SU-DHL-6 (cell line): ENCODE measurements around the gene ACSF3.
"Not testable (repeated sequence)": the region's sequence is repeated elsewhere in the genome, so short reads cannot be mapped to it uniquely, and the experiment has no call there.

Experiments
- H2AFZ ChIP-seq: fragments of 200-600 bp; sonication (generic); 2 replicates; pipeline ENCODE4 v1.6.1; 2014; ENCODE audit warnings: low read depth, mild to moderate bottlenecking, moderate library complexity, mixed read lengths, antibody characterized with exemption, low read length; ENCODE audit not compliant: severe bottlenecking
- H3F3A ChIP-seq: fragments of 200-600 bp; shearing (Covaris generic); 2 replicates; pipeline ENCODE4 v1.6.0; 2016; ENCODE audit warnings: antibody characterized with exemption, mild to moderate bottlenecking; ENCODE audit not compliant: insufficient read depth
- H3K27ac ChIP-seq: fragments of 200-600 bp; sonication (generic); 2 replicates; pipeline ENCODE4 v1.5.1; 2016; ENCODE audit warnings: low read depth, mild to moderate bottlenecking, low read length, moderate library complexity, mixed read lengths
- H3K27me3 ChIP-seq: fragments of 200-600 bp; sonication (generic), shearing (Covaris generic); 2 replicates; pipeline ENCODE4 v1.6.0; 2014; ENCODE audit warnings: mild to moderate bottlenecking, low read length
- H3K36me3 ChIP-seq: fragments of 200-600 bp; sonication (generic); 2 replicates; pipeline ENCODE4 v1.6.1; 2014; ENCODE audit warnings: mild to moderate bottlenecking, low read length, mixed read lengths
- H3K4me2 ChIP-seq: fragments of 300-600, 200-600 bp; shearing (Covaris generic), sonication (generic); 2 replicates; pipeline ENCODE4 v1.6.0; 2014; ENCODE audit warnings: low read length, low read depth, mild to moderate bottlenecking; ENCODE audit not compliant: poor library complexity, severe bottlenecking
- H3K4me3 ChIP-seq: fragments of 200-600 bp; sonication (generic); 2 replicates; pipeline ENCODE4 v1.5.1; 2014; ENCODE audit warnings: antibody characterized with exemption, low read length, mild to moderate bottlenecking, mixed read lengths; ENCODE audit not compliant: insufficient read depth, poor library complexity, severe bottlenecking
- H3K79me2 ChIP-seq: fragments of 200-600 bp; sonication (generic); 2 replicates; pipeline ENCODE4 v1.6.1; 2014; ENCODE audit warnings: mild to moderate bottlenecking, low read length, moderate library complexity; ENCODE audit not compliant: insufficient read depth
- H3K9ac ChIP-seq: fragments of 200-600 bp; sonication (generic); 2 replicates; pipeline ENCODE4 v1.7.0; 2014; ENCODE audit warnings: mild to moderate bottlenecking, low read length
- H3K9me2 ChIP-seq: fragments of 200-600 bp; sonication (generic); replicated peaks from 2 replicates; pipeline ENCODE4 v1.6.1; 2014; ENCODE audit warnings: low read length; ENCODE audit not compliant: insufficient read depth
- H3K9me3 ChIP-seq: fragments of 200-600 bp; sonication (generic); 2 replicates; pipeline ENCODE4 v1.6.1; 2014; ENCODE audit warnings: low read length, mixed read lengths; ENCODE audit not compliant: insufficient read depth
- H4K20me1 ChIP-seq: fragments of 200-600 bp; sonication (generic); 2 replicates; pipeline ENCODE4 v1.6.1; 2014; ENCODE audit warnings: low read depth, mild to moderate bottlenecking, antibody characterized with exemption, low read length, moderate library complexity, mixed read lengths
- CTCF ChIP-seq: fragments of 200-600 bp; sonication (generic); IDR thresholded peaks from one replicate; pipeline ENCODE4 v1.5.1; 2017; ENCODE audit warnings: antibody characterized with exemption, mild to moderate bottlenecking, low read length, moderate library complexity; ENCODE audit not compliant: insufficient read depth, poor library complexity, severe bottlenecking
- EZH2phosphoT487 ChIP-seq: fragments of 200-600 bp; sonication (generic), shearing (Covaris generic); conservative IDR thresholded peaks from 2 replicates; pipeline ENCODE4 v1.6.1; 2018; ENCODE audit warnings: mild to moderate bottlenecking, antibody characterized with exemption, low read length, moderate library complexity, mixed read lengths

The ACSF3 gene

GRCh38 chr16:89187770-89188392 is 94.2 kb downstream of the ACSF3 start:
- no peak overlapping the region for H3K27ac ChIP-seq
- H3K4me3 ChIP-seq: no peak overlapping the region
- no peak overlapping the region for H3K4me2 ChIP-seq
- no peak for TF ChIP-seq EZH2phosphoT487
- no peak for TF ChIP-seq CTCF
- no peaks in the 10 kb centered on the region for H4K20me1 ChIP-seq
- H3K36me3 ChIP-seq: no peaks in the 10 kb centered on the region
- H3K9ac ChIP-seq: no peak overlapping the region
- no peaks in the 10 kb centered on the region for H3K9me2 ChIP-seq
- no peaks in the 10 kb centered on the region for H3K27me3 ChIP-seq
- no peaks in the 10 kb centered on the region for H3K9me3 ChIP-seq
- H3K79me2 ChIP-seq: no peaks in the 10 kb centered on the region
- no peak overlapping the region for H2AFZ ChIP-seq
- H3F3A ChIP-seq: 0 out of 2 replicates have a peak, but pooled peaks cover 3% of the 10 kb centered on the region

GRCh38 chr16:89188471-89189357 is 95.1 kb downstream of the ACSF3 start:
- H3K4me2 ChIP-seq: not testable (repeated sequence)

GRCh38 chr16:89189358-89190025 is 95.8 kb downstream of the ACSF3 start:
- Histone ChIP-seq H2AFZ (no peak overlapping the region), H3K27me3 (no peaks in the 10 kb centered on the region), H4K20me1 (no peaks in the 10 kb centered on the region), H3K9me3 (no peaks in the 10 kb centered on the region), H3K9me2 (no peaks in the 10 kb centered on the region), H3F3A (0 out of 2 replicates have a peak, but pooled peaks cover 3% of the 10 kb centered on the region), H3K9ac (no peak overlapping the region), H3K36me3 (no peaks in the 10 kb centered on the region), H3K4me3 (no peak overlapping the region), H3K79me2 (no peaks in the 10 kb centered on the region), H3K4me2 (no peak overlapping the region), H3K27ac (no peak overlapping the region)
- no peak for TF ChIP-seq CTCF
- no peak for TF ChIP-seq EZH2phosphoT487

More at GRCh38 chr16:89188471-89189357, 95.1 kb downstream of the ACSF3 start:
- not testable (repeated sequence) for H3K9ac ChIP-seq, H4K20me1 ChIP-seq, H3K27ac ChIP-seq, H3K79me2 ChIP-seq, H2AFZ ChIP-seq, H3K36me3 ChIP-seq, H3K9me3 ChIP-seq, H3K4me3 ChIP-seq, H3K27me3 ChIP-seq, H3F3A ChIP-seq, H3K9me2 ChIP-seq
